Erythroblast (primary cell): ENCODE measurements around the gene VAV3.

Source experiments
- GATA1 ChIP-seq: IDR thresholded peaks from 2 replicates; pipeline ENCODE4 v1.6.1; 2011; ENCODE audit warnings: low read depth, mild to moderate bottlenecking, control low read depth, low read length, moderate library complexity
- POLR2A ChIP-seq: IDR thresholded peaks from 2 replicates; pipeline ENCODE4 v1.6.1; 2011; ENCODE audit warnings: mild to moderate bottlenecking, low read length

DNA sequence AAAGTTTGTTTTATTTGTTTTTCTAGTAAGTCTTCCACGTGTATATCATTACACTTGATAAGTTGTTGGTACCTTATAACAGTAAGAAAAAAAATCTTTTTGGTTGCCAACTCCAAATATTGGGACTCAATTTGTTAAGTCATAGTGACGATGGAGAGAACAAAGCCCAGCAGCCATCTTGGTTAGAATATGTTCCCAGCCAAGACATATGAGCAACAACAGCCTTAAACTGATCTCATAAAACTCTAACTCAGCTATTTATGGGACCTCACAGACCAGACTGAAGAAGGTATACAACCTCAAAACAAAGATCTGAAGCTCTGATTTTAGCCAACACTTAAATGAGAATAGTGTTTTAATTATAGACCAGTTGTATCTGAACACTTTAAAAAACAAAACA lies 281.3 kb downstream of the VAV3 start:
- TF ChIP-seq POLR2A (no peak), GATA1 (no peak)
